K562 (cell line): ENCODE data around the gene RCL1. TPM values are rescaled to one million over a fixed set of nuclear protein-coding genes. Genes with fewer than 3 reads are reported as not detected.

Source experiments
- ARHGAP35 ChIP-seq: fragments of 450-650 bp; IDR thresholded peaks from 2 replicates; pipeline ENCODE4 v1.6.1; 2018; ENCODE audit not compliant: partially characterized antibody
- CEBPB ChIP-seq: fragments of 450-650 bp; IDR thresholded peaks from 2 replicates; pipeline ENCODE4 v1.6.1; 2016; ENCODE audit warnings: missing genetic modification characterization, missing compliant biosample characterization
- DIDO1 ChIP-seq: fragments of 450-650 bp; IDR thresholded peaks from 2 replicates; pipeline ENCODE4 v1.6.1; 2016; ENCODE audit warnings: low read depth, missing biosample characterization, missing genetic modification characterization
- FOXA1 ChIP-seq: fragments of 450-650 bp; IDR thresholded peaks from 2 replicates; pipeline ENCODE4 v1.6.1; 2016; ENCODE audit warnings: mild to moderate bottlenecking, borderline replicate concordance
- GTF3C2 ChIP-seq: IDR thresholded peaks from 3 replicates; pipeline ENCODE4 v1.6.1; 2011; ENCODE audit warnings: borderline replicate concordance, mild to moderate bottlenecking, moderate library complexity; ENCODE audit not compliant: insufficient read length; ENCODE audit errors: extremely low read depth
- LCOR ChIP-seq: sonication (generic); formaldehyde crosslinking; IDR thresholded peaks from 2 replicates; pipeline ENCODE4 v1.8.0; 2022; ENCODE audit warnings: mild to moderate bottlenecking, missing genetic modification reagents
- LEF1 ChIP-seq: fragments of 450-650 bp; IDR thresholded peaks from 2 replicates; pipeline ENCODE4 v1.6.1; 2016; ENCODE audit warnings: mild to moderate bottlenecking
- MEF2A ChIP-seq: IDR thresholded peaks from 2 replicates; pipeline ENCODE4 v1.6.1; 2011; ENCODE audit warnings: low read depth, mild to moderate bottlenecking, low read length, moderate library complexity; ENCODE audit not compliant: control insufficient read depth
- NFATC3 ChIP-seq: fragments of 450-650 bp; IDR thresholded peaks from 2 replicates; pipeline ENCODE4 v1.6.1; 2017; ENCODE audit warnings: mild to moderate bottlenecking
- NR3C1 ChIP-seq: sonication (generic); formaldehyde crosslinking; IDR thresholded peaks from 2 replicates; pipeline ENCODE4 v1.8.1; 2022; ENCODE audit warnings: missing genetic modification reagents
- NRF1 ChIP-seq, 2 experiments: fragments of 450-650 bp; IDR thresholded peaks in 1 of 2; conservative IDR thresholded peaks in 1 of 2; 2 replicates each; pipeline ENCODE4 v1.6.1; 2014; ENCODE audit warnings: mild to moderate bottlenecking in 2 of 2
- RBBP5 ChIP-seq: fragments of 200-600 bp; sonication (generic); IDR thresholded peaks from 2 replicates; pipeline ENCODE4 v1.6.1; 2012; ENCODE audit warnings: borderline replicate concordance, mild to moderate bottlenecking, low read length, control low read depth, inconsistent platforms; ENCODE audit not compliant: insufficient read depth, poor library complexity, severe bottlenecking
- SMARCB1 ChIP-seq: IDR thresholded peaks from 2 replicates; pipeline ENCODE4 v1.6.1; 2011; ENCODE audit warnings: improper control_type of control experiment, low read depth; ENCODE audit not compliant: insufficient read length
- STAT5B ChIP-seq: fragments of 250-450 bp; sonication (Bioruptor Pico); IDR thresholded peaks from 2 replicates; pipeline ENCODE4 v1.8.0; 2021; ENCODE audit warnings: mild to moderate bottlenecking, inconsistent platforms
- TARDBP ChIP-seq: fragments of 450-650 bp; IDR thresholded peaks from 2 replicates; pipeline ENCODE4 v1.6.1; 2016
- TBL1XR1 ChIP-seq, 2 experiments: IDR thresholded peaks; 2 replicates each; pipeline ENCODE4 v1.6.1; 2012; ENCODE audit warnings: improper control_type of control experiment in 2 of 2, low read length in 2 of 2, mild to moderate bottlenecking in 1 of 2
- ZBED1 ChIP-seq: IDR thresholded peaks from 2 replicates; pipeline ENCODE4 v1.6.1; 2014
- ZFP30 ChIP-seq: fragments of 250-450 bp; sonication (Bioruptor Pico); IDR thresholded peaks from 2 replicates; pipeline ENCODE4 v1.8.0; 2022; ENCODE audit warnings: moderate library complexity, mild to moderate bottlenecking, inconsistent platforms, borderline replicate concordance
- ZNF263 ChIP-seq: sonication (generic); formaldehyde crosslinking; IDR thresholded peaks from 2 replicates; pipeline ENCODE4 v1.8.0; 2022; ENCODE audit warnings: mild to moderate bottlenecking, missing genetic modification reagents, borderline replicate concordance
- ZNF280A ChIP-seq: fragments of 450-650 bp; IDR thresholded peaks from 2 replicates; pipeline ENCODE4 v1.6.1; 2018; ENCODE audit warnings: mild to moderate bottlenecking, low read depth; ENCODE audit not compliant: partially characterized antibody
- ZNF436 ChIP-seq: fragments of 250-450, 450-650 bp; sonication (Bioruptor Pico); formaldehyde crosslinking; IDR thresholded peaks from 2 replicates; pipeline ENCODE4 v1.7.0; 2020; ENCODE audit warnings: mild to moderate bottlenecking
- ZNF644 ChIP-seq: fragments of 200-800 bp; sonication (Bioruptor generic); IDR thresholded peaks from 2 replicates; pipeline ENCODE4 v1.6.1; 2016; ENCODE audit warnings: low read depth, missing genetic modification characterization, missing compliant biosample characterization
- polyA plus RNA-seq, 8 experiments: library from polyadenylated mRNA; depleted of rRNA in 4 of 8; stranded (reverse) in 5 of 8; unstranded in 3 of 8; fragments of >200 nt; fragmentation: Nextera tagmentation in 2 of 8; fragmentation: Illumina TruSeq in 1 of 8; extraction: Ambion mirVana in 2 of 8; extraction: Trizol in 1 of 8; gene quantifications; 2 replicates each; pipeline versions ENCODE4 v1.2.1 to v1.2.3, GENCODE V29; 2011 to 2014; ENCODE audit warnings: inconsistent platforms in 1 of 8, missing spikeins in 1 of 8
- total RNA-seq, 7 experiments: library from RNA; depleted of rRNA in 6 of 7; stranded (reverse); fragments of >200 nt in 6 of 7; fragmentation: Illumina TruSeq in 2 of 7; extraction: Trizol in 2 of 7; gene quantifications; 2 replicates each; pipeline versions ENCODE4 v1.2.1 to v1.2.3, GENCODE V29; 2011 to 2021; ENCODE audit warnings: low replicate concordance in 1 of 7
- TF ChIP-seq, protein P1 (sequence below): fragments of 450-650 bp; IDR thresholded peaks from 2 replicates; pipeline ENCODE4 v1.6.1; 2016; ENCODE audit warnings: borderline replicate concordance
- TF ChIP-seq, protein P2 (sequence below): fragments of 250-450 bp; sonication (Bioruptor Pico); IDR thresholded peaks from 2 replicates; pipeline ENCODE4 v1.4.0; 2020

RCL1 gene
- total and polyA plus RNA-seq, 9 of the 15 experiments (the other 6 are each of a cell fraction or from before 2014, with no cell fraction given) = 24.0 to 67.7 (median 38.6) TPM

GRCh38 chr9:4865681-4866080, 72.9 kb downstream of the RCL1 start (continued):
- TF ChIP-seq, protein P1, sequence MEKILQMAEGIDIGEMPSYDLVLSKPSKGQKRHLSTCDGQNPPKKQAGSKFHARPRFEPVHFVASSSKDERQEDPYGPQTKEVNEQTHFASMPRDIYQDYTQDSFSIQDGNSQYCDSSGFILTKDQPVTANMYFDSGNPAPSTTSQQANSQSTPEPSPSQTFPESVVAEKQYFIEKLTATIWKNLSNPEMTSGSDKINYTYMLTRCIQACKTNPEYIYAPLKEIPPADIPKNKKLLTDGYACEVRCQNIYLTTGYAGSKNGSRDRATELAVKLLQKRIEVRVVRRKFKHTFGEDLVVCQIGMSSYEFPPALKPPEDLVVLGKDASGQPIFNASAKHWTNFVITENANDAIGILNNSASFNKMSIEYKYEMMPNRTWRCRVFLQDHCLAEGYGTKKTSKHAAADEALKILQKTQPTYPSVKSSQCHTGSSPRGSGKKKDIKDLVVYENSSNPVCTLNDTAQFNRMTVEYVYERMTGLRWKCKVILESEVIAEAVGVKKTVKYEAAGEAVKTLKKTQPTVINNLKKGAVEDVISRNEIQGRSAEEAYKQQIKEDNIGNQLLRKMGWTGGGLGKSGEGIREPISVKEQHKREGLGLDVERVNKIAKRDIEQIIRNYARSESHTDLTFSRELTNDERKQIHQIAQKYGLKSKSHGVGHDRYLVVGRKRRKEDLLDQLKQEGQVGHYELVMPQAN = no peak
- TF ChIP-seq RBBP5 (no peak), NRF1 (conservative IDR thresholded peaks at IDR 0.05 in 1 of 2, IDR thresholded peaks at IDR 0.05 in 1 of 2) (no peak), FOXA1 (no peak), LEF1 (no peak), LCOR (CRISPR knock-in tag) (no peak), ARHGAP35 (no peak), ZNF436 (CRISPR knock-in tag) (no peak), NFATC3 (no peak), SMARCB1 (no peak), CEBPB (tag) (peak; percentile 81), STAT5B (CRISPR knock-in tag) (no peak), ZFP30 (no peak), ZNF280A (no peak), ZBED1 (no peak), ZNF644 (tag) (no peak), MEF2A (no peak), DIDO1 (tag) (no peak), TBL1XR1 (IDR thresholded peaks at IDR 0.05; ENCODE audit: low read length in 2 of 2) (peak in 1 of 2 experiments; percentile 52; a peak in 1 of 4 replicates), GTF3C2 (no peak), NR3C1 (no peak), TARDBP (no peak), ZNF263 (CRISPR knock-in tag) (no peak)
- TF ChIP-seq, protein P2, sequence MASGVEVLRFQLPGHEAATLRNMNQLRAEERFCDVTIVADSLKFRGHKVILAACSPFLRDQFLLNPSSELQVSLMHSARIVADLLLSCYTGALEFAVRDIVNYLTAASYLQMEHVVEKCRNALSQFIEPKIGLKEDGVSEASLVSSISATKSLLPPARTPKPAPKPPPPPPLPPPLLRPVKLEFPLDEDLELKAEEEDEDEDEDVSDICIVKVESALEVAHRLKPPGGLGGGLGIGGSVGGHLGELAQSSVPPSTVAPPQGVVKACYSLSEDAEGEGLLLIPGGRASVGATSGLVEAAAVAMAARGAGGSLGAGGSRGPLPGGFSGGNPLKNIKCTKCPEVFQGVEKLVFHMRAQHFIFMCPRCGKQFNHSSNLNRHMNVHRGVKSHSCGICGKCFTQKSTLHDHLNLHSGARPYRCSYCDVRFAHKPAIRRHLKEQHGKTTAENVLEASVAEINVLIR (CRISPR knock-in tag) = no peak
